Activated CD8-positive, alpha-beta T cell treated with anti-CD3 and anti-CD28 coated beads, Interleukin-2, amount 10 ng/mL, durations not matched to agents 7 days and 5 days (primary cell): ENCODE data around the gene JMJD8. TPM values are rescaled to one million over a fixed set of nuclear protein-coding genes. Genes with fewer than 3 reads are reported as not detected.

Source experiments
- ATAC-seq: fragments of 150-1000 bp; cut with Tn5 transposase; one replicate; pipeline ENCODE4 v1.10.0; 2021; ENCODE audit warnings: moderate library complexity
- CTCF ChIA-PET: fragments of 350-600 bp; sonication (Branson Sonifier 250); formaldehyde crosslinking; loops from one replicate; lab custom pipeline; 2021; ENCODE audit warnings: antibody characterized with exemption; lab: Charles Lee
- POLR2A ChIA-PET: fragments of 350-600 bp; sonication (Branson Sonifier 250); formaldehyde crosslinking; loops from one replicate; lab custom pipeline; 2021; ENCODE audit warnings: antibody characterized with exemption; lab: Charles Lee
- DNase-seq: peaks from one replicate; pipeline ENCODE4 v3.0.0-alpha.2; 2020
- H3K27ac Mint-ChIP-seq: one replicate; pipeline ENCODE4 v1.8.0; 2021; ENCODE audit warnings: mild to moderate bottlenecking, mixed read lengths
- H3K27me3 Mint-ChIP-seq: one replicate; pipeline ENCODE4 v1.8.0; 2021; ENCODE audit warnings: low read depth, mixed read lengths
- H3K36me3 Mint-ChIP-seq: one replicate; pipeline ENCODE4 v1.8.0; 2021; ENCODE audit warnings: low read depth, mixed read lengths
- H3K4me1 Mint-ChIP-seq: one replicate; pipeline ENCODE4 v1.8.0; 2021; ENCODE audit warnings: low read depth, mixed read lengths
- H3K4me3 Mint-ChIP-seq: one replicate; pipeline ENCODE4 v1.8.0; 2021; ENCODE audit warnings: mild to moderate bottlenecking, mixed read lengths
- H3K9me3 Mint-ChIP-seq: one replicate; pipeline ENCODE4 v1.8.0; 2022; ENCODE audit warnings: mixed read lengths; ENCODE audit not compliant: insufficient read depth
- total RNA-seq, 2 experiments: library from RNA; stranded (reverse); gene quantifications; one replicate each; pipeline ENCODE4 v1.2.3, GENCODE V29; 2021

JMJD8 gene
- total RNA-seq, 2 experiments from 2014 or later = 36.1 to 39.0 TPM

DNA sequence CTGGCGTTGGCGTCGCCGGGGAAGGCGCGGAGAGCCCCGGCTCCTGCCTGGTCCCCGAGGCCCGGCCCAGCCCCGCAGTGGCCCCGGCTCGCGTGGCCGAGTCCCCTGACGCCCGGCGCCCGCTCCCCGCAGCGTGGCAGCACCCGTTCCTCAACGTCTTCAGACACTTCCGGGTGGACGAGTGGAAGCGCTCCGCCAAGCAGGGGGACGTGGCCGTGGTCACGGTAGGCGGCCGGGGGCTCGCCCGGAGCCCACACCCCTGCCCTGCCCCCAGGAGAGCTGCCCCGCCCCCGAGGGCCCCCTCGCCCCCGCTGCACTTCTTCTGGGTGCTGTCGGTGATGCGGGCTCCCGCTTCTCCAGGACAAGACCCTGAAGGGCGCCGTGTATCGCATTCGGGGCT, 34.5 kb downstream of the JMJD8 start:
- H3K4me1 Mint-ChIP-seq = peaks cover 15% of the 10 kb centered on the region
- H3K27me3 Mint-ChIP-seq = no peaks in the 10 kb centered on the region
- ChIA-PET CTCF (interaction anchor here (1.0 to 2.6 kb wide), 3 partner anchors 13 to 18 kb away, joined by 3 to 16 read pairs (median 4); partner anchors contain the start of genes METTL26 and RHOT2), POLR2A (interaction anchor here (0.6 to 1.1 kb wide), 3 partner anchors 10 to 19 kb away, joined by 3 read pairs; partner anchors contain the start of gene RHOT2)
- DNase-seq = peak; percentile 44
- H3K4me3 Mint-ChIP-seq = peak overlapping the region; percentile 74
- H3K27ac Mint-ChIP-seq = peak overlapping the region; percentile 67
- no peaks in the 10 kb centered on the region for H3K9me3 Mint-ChIP-seq
- peak; percentile 50 for ATAC-seq
- H3K36me3 Mint-ChIP-seq = peaks cover 4% of the 10 kb centered on the region

DNA sequence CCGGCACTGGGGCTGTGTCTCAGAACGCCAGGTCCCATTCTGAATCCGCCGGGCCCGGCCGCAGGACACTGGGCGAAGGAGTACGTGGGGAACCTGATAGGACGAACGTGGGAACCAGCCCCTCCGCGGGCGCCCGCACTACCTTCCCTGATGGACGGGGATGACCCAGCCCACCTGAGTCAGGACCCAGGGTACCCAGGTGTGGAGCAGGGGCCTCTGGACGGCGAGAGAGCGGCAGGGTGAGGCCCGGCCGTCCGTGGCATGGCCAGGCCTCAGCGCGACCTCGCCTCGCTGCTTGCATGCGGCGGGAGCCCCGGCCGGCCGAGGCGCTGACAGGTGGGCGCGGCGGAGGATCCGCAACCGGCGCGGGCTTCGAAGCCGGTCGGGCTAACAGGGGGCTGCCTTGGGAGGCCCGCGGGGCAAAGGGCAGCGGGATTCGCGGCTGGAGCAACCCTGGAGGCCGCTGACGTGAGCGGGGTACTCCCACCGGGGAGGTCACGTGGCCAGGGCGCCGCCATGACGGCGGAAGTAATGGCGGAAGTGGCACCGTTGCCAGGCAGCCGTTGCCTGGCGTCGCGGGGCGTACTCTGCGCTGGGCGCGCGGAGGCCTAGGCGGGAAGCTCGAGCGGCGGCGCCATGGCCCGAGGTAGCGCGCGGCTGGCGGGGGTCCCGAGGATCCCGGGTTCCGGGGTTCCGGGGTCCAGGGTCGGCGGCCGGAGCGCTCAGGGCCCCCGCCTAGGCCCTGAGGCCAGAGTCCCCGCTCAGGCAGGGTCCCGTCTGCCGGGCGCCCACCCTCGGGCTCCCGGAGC, 35.1 kb downstream of the JMJD8 start, which contains the start of gene WDR90:
TSS of gene WDR90 (plus strand) at position 585 of the 809 bp plus-strand sequence. CDS start at position 637, 52 bp downstream.
- DNase-seq (peak; percentile 95), ATAC-seq (peak; percentile 84)
- Mint-ChIP-seq H3K4me3 (peak within 1 kb of the TSS; percentile 78), H3K4me1 (peaks cover 15% of the 10 kb centered on the region), H3K27ac (peak within 1 kb of the TSS; percentile 78), H3K27me3 (no peaks in the 10 kb centered on the region), H3K9me3 (no peaks in the 10 kb centered on the region), H3K36me3 (peaks cover 8% of the 10 kb centered on the region)
- POLR2A ChIA-PET = interaction anchor here (0.6 to 1.1 kb wide), 4 partner anchors 10 to 79 kb away, joined by 3 read pairs; partner anchors contain the start of genes PIGQ and RHOT2
- CTCF ChIA-PET = interaction anchor here (0.7 to 2.6 kb wide), 4 partner anchors 12 to 70 kb away, joined by 3 to 16 read pairs (median 4); partner anchors contain the start of genes METTL26 and RHOT2

- Mint-ChIP-seq H3K27me3 (no peaks in the 10 kb centered on the region), H3K4me3 (peak overlapping the region; percentile 78), H3K4me1 (peaks cover 19% of the 10 kb centered on the region), H3K36me3 (peaks cover 11% of the 10 kb centered on the region), H3K9me3 (no peaks in the 10 kb centered on the region), H3K27ac (peak overlapping the region; percentile 78)
- ATAC-seq = no peak
- DNase-seq = peak; percentile 54
- CTCF ChIA-PET = interaction anchor here (1.4 to 2.6 kb wide), 2 partner anchors 11 to 20 kb away, joined by 5 to 16 read pairs; partner anchors contain the start of genes METTL26 and RHOT2
- POLR2A ChIA-PET = no interaction called here
Measured at GRCh38 chr16:648071-648780, 35.9 kb downstream of the JMJD8 start.

DNA sequence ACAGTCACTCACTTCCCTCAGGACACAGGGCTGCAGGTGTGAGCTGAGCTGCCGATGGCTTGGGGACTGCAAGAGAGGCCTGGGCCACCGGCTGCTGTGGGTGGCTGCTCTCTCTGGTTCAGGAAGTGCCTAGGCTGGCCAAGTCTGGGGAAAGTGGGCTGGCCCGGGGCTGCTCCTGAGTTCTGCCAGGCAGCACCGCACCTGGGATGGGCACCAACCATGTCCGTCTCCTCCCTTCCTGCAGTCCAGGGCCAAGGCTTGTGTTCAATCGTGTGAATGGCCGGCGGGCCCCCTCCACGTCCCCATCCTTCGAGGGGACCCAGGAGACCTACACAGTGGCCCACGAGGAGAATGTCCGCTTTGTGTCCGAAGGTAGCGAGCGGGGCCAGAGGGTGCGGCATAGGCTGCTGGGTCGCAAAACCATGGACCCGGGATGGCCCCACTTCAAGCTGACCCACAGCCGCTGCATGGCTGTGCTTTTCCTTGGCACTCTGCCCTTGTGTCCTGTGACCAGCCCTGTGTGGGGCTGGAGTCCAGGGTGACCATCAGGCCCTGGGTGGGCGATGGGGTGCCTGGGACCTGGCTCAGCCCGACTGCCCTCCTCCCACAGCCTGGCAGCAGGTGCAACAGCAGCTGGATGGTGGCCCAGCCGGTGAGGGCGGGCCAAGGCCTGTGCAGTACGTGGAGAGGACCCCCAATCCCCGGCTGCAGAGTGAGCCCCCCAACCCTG, 36.8 kb downstream of the JMJD8 start:
- ATAC-seq (no peak), DNase-seq (no peak)
- ChIA-PET CTCF (interaction anchor here (1.4 to 2.6 kb wide), 2 partner anchors 10 to 21 kb away, joined by 5 to 16 read pairs; partner anchors contain the start of genes METTL26 and RHOT2), POLR2A (interaction anchor here (0.6 kb wide), 1 partner anchor 46 kb away, joined by 3 read pairs; no protein-coding TSS in a partner anchor)
- H3K27me3 Mint-ChIP-seq = no peaks in the 10 kb centered on the region
- H3K4me1 Mint-ChIP-seq = peaks cover 27% of the 10 kb centered on the region
- no peaks in the 10 kb centered on the region for H3K9me3 Mint-ChIP-seq
- peaks cover 11% of the 10 kb centered on the region for H3K36me3 Mint-ChIP-seq
- H3K4me3 Mint-ChIP-seq = no peak overlapping the region
- H3K27ac Mint-ChIP-seq = no peak overlapping the region

DNA sequence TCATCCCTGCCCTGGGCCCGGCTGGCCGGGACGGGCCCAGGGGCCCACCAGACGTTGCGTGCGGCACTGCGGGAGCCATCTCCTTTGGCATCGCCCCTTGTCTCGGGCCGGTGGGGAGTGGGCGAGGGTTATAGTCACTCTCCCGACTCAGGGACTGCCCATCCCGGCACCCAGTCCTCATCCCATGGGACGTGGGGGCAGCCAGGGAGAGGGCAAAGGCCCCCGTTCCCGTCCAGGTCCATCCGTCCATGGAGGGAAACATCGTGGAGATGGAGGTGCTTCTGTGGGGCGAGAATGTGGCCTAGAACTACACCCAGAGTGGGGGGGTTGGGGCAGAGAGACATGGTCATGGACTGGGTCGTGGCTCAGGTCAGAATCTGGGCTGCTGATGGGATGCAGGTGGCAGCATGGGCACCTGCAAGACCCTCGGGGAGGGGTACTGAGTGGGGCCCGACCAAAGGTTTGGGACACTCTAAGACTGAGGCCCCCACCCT, 37.4 kb downstream of the JMJD8 start:
- no peak overlapping the region for H3K27ac Mint-ChIP-seq
- POLR2A ChIA-PET = no interaction called here
- CTCF ChIA-PET = no interaction called here
- peaks cover 27% of the 10 kb centered on the region for H3K4me1 Mint-ChIP-seq
- DNase-seq = no peak
- peaks cover 11% of the 10 kb centered on the region for H3K36me3 Mint-ChIP-seq
- no peak overlapping the region for H3K4me3 Mint-ChIP-seq
- no peaks in the 10 kb centered on the region for H3K27me3 Mint-ChIP-seq
- H3K9me3 Mint-ChIP-seq = no peaks in the 10 kb centered on the region
- no peak for ATAC-seq

DNA sequence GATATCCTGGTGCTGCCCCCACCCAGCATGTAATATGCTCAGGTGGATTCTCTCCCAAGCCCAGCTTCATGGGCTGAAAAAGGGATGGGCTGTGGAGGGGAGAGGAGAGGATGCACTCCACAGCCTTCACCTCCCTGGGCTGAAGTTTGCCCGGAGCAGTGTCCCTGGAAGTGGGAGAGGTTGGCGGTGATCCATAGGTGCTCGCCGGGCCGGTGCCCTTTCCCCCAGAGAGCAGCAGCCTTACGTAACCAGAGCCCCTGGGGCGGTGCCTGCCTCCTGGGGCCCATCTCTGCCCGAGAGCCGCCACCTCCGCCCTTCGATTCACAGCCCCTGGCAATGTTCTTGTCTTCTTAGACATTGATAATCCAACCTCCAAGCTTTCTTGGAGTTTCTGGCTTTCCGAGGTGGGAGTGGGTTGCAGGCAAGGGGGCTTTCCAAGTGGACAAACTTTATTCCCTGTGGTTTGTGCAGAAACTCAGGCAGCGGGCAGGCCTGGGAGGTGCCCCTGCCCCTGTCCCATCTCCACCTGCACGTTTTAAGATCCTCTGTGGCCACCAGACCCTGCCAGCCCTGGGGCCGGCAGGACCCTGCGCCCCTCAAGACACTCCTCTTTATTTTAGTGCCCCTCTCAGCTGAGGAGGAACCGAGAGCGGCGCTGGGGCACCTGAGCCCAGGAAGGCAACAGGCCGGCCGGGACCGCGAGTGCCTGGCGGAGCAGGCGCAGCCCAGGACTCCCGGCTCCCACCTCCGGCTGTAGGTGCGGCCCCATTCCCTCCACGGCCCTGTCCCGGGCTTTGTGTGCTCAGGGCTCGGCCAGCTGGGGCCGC, 38.1 kb downstream of the JMJD8 start:
- Mint-ChIP-seq H3K4me3 (no peak overlapping the region), H3K9me3 (no peaks in the 10 kb centered on the region), H3K4me1 (peaks cover 27% of the 10 kb centered on the region), H3K27ac (no peak overlapping the region), H3K36me3 (peaks cover 11% of the 10 kb centered on the region), H3K27me3 (no peaks in the 10 kb centered on the region)
- CTCF ChIA-PET = no interaction called here
- ATAC-seq = no peak
- DNase-seq = no peak
- POLR2A ChIA-PET = no interaction called here

DNA sequence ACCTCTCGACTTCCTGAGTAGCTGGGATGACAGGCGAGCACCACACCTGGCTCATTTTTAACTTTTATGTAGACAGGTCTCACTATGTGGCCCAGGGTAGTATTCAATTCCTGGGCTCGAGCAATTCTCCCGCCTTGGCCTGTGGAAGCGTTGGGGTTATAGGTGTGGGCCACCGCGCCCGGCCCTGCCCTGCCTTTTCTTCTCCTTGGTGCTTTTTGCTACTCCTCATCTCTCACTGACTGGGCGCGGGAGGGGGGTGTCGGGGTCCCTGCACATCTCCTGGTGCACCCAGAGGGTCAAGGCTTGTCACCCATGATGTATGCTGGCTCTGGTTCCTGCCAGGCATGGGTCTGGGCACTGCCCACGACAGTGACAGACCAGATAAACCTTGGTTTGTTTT, 39.6 kb downstream of the JMJD8 start:
- POLR2A ChIA-PET = no interaction called here
- H3K27ac Mint-ChIP-seq = no peak overlapping the region
- H3K4me3 Mint-ChIP-seq = no peak overlapping the region
- peaks cover 11% of the 10 kb centered on the region for H3K36me3 Mint-ChIP-seq
- peaks cover 20% of the 10 kb centered on the region for H3K4me1 Mint-ChIP-seq
- DNase-seq = no peak
- CTCF ChIA-PET = no interaction called here
- no peaks in the 10 kb centered on the region for H3K27me3 Mint-ChIP-seq
- no peak for ATAC-seq
- no peaks in the 10 kb centered on the region for H3K9me3 Mint-ChIP-seq

DNA sequence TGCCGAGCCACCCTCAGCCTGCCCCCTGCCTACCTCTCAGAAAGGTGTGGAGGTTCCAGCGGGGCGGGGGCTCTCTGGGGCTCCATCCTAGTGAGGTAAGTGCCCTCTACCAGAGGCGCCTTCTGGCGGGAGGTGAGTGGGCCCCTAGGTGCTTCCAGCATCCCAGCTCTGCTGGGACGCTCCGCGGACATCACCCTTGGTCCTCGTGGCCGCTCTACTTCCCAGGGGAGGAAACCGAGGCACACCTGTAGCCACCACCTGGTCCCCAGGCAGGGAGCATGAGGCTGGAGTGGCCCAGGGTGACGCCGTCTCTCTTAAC, 41.1 kb downstream of the JMJD8 start:
- Mint-ChIP-seq H3K36me3 (peaks cover 9% of the 10 kb centered on the region), H3K4me1 (peaks cover 17% of the 10 kb centered on the region), H3K4me3 (peak overlapping the region; percentile 70), H3K27me3 (no peaks in the 10 kb centered on the region), H3K9me3 (no peaks in the 10 kb centered on the region), H3K27ac (no peak overlapping the region)
- no peak for ATAC-seq
- CTCF ChIA-PET = no interaction called here
- no peak for DNase-seq
- POLR2A ChIA-PET = interaction anchor here (0.9 kb wide), 1 partner anchor 52 kb away, joined by 4 read pairs; no protein-coding TSS in a partner anchor

DNA sequence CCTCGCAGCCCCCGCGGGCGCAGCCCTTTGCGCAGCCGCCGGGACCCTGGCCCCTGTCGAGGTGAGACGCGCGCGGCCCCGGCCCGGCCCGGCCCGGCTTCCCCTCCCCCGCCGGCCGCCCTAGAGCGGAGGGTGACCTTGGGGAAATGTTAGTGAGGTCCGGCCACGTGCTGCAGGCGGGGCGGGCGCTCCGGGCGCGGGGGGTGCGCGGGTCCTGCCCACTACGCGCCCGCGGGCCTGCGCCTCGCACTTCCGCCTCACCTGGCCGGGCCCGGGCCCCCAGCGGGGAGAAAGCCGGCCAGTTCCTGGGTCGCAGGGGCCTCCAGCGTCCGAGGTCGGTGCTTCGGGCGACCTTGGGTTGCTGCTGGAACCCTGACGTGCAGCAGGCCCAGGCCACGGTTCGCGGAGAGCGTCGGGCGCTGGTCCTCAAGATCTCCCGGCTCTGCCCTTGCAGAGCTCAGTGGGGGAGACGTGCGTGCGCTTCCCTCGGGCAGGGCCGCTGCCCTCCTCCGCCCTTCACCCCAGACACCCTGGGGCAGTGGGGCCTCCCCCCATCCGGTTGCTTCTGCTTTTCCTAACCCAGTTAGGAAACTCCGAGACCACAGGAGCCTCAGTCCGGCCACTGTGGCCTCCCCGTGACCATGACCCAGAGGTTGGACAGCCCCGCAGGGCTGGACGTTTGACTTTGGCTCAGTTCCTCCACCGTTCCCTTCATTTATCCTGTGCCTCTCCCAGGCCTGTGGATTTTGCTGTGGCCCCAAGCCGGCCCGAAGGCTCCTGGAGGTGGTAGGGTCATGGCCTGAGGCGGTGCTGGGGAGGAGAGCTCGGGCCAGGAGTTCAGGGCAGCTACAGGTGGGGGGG, 41.7 kb downstream of the JMJD8 start:
- H3K27ac Mint-ChIP-seq = peak overlapping the region; percentile 67
- ATAC-seq (peak; percentile 47), DNase-seq (peak; percentile 55)
- peaks cover 15% of the 10 kb centered on the region for H3K4me1 Mint-ChIP-seq
- CTCF ChIA-PET = no interaction called here
- no peaks in the 10 kb centered on the region for H3K9me3 Mint-ChIP-seq
- POLR2A ChIA-PET = interaction anchor here (0.9 to 1.1 kb wide), 2 partner anchors 12 to 53 kb away, joined by 3 to 4 read pairs; no protein-coding TSS in a partner anchor
- peak overlapping the region; percentile 70 for H3K4me3 Mint-ChIP-seq
- peaks cover 9% of the 10 kb centered on the region for H3K36me3 Mint-ChIP-seq
- no peaks in the 10 kb centered on the region for H3K27me3 Mint-ChIP-seq
